ENCODE measurements around the gene CXorf58.
"Not testable (repeated sequence)": the region's sequence is repeated elsewhere in the genome, so short reads cannot be mapped to it uniquely, and the experiment has no call there.

CXorf58 gene

DNA sequence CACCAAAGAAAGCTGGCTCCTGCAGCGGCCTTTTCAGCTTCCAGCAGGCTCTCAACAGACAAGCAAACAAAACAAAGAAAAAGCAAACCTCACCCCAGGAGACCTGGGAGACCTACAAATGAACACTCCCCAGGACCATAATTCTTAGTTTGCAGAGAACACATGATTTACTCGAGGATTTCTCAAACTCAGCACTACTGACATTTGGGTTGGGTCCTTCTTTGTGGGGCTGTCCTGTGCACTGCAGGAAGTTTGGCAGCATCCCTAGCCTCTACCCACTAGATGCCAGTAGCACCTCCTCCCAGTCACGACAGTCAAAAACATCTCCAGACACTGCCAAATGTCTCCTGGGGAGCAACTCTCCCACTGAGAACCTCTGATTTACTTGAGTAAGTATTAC, 22.0 kb upstream of the CXorf58 start:
- Histone ChIP-seq H3K36me3 (ENCODE audit: control insufficient read depth, insufficient read depth, low read length) (no peaks in the 10 kb centered on the region), H3K9me3 (ENCODE audit: control insufficient read depth, insufficient read depth, low read length) (no peaks in the 10 kb centered on the region), H3K4me3 (ENCODE audit: low read depth, low read length) (no peak overlapping the region), H3K4me1 (ENCODE audit: control insufficient read depth, insufficient read depth, low read length) (peaks cover 20% of the 10 kb centered on the region), H3K9ac (ENCODE audit: low read depth, low read length) (no peak overlapping the region), H3K27me3 (ENCODE audit: control insufficient read depth, insufficient read depth, low read length) (no peaks in the 10 kb centered on the region)

GRCh38 chrX:23887451-23887850, 20.4 kb upstream of the CXorf58 start:
- peaks cover 20% of the 10 kb centered on the region for H3K4me1 ChIP-seq (ENCODE audit: control insufficient read depth, insufficient read depth, low read length)
- H3K36me3 ChIP-seq (ENCODE audit: control insufficient read depth, insufficient read depth, low read length), result no peaks in the 10 kb centered on the region
- no peak overlapping the region for H3K9ac ChIP-seq (ENCODE audit: low read depth, low read length)
- no peak overlapping the region for H3K4me3 ChIP-seq (ENCODE audit: low read depth, low read length)
- H3K9me3 ChIP-seq (ENCODE audit: control insufficient read depth, insufficient read depth, low read length), result no peaks in the 10 kb centered on the region
- H3K27me3 ChIP-seq (ENCODE audit: control insufficient read depth, insufficient read depth, low read length), result no peaks in the 10 kb centered on the region

DNA sequence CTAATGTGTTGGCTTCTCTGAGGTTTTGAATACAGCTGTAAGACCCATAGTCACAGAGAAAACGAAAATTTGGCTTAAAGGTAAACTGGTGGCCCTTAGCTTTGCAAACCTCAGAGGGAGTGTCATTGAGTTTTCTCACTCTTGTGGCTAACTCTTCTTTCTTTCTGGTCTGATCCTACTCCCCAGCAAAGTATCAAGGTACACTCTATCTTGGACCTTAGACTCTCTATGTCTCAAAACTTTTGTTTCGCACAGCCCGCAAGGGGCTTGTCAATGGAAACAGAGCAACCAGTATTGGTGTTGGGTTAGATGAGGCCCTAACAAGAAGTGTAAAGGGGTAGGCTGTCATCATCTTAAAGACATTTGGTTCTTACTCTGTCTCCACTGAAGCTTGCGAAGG, 19.9 kb upstream of the CXorf58 start:
- Histone ChIP-seq H3K36me3 (ENCODE audit: control insufficient read depth, insufficient read depth, low read length) (no peaks in the 10 kb centered on the region), H3K9ac (ENCODE audit: low read depth, low read length) (no peak overlapping the region), H3K4me1 (ENCODE audit: control insufficient read depth, insufficient read depth, low read length) (peaks cover 20% of the 10 kb centered on the region)

DNA sequence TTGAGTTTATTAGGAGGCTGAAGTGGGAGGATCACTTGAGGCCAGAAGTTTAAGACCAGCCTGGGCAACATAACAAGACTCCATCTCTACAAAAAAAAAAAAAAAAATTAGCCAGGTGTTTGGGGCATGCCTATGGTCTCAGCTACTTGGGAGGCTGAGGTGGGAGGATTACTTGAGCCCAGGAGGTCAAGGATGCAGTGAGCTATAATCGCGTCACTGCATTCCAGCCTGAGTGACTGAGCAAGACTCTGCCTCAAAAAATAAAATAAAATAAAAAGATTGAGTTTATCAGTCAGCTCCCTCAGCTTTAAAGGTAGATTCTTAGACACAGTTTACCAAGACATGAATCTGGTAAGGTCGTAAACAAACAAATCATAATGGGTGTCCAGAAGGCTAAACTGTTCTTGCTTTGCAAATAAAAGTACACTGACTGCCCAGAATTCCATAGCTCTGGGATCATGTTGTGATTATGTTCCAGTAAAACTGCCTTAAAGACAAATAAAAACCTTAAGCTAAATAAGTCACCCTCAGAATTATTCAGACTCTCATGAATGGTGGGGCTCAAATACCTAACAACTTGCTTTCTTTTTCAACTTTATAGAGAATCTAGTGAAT, 18.8 kb upstream of the CXorf58 start:
- Histone ChIP-seq H3K4me1 (ENCODE audit: control insufficient read depth, insufficient read depth, low read length) (peaks cover 13% of the 10 kb centered on the region), H3K4me3 (ENCODE audit: low read depth, low read length) (no peak overlapping the region), H3K36me3 (ENCODE audit: control insufficient read depth, insufficient read depth, low read length) (no peaks in the 10 kb centered on the region), H3K9ac (ENCODE audit: low read depth, low read length) (no peak overlapping the region), H3K9me3 (ENCODE audit: control insufficient read depth, insufficient read depth, low read length) (no peaks in the 10 kb centered on the region), H3K27me3 (ENCODE audit: control insufficient read depth, insufficient read depth, low read length) (no peaks in the 10 kb centered on the region)

More for the DNA sequence above, 19.9 kb upstream of the CXorf58 start:
- Histone ChIP-seq H3K4me3 (ENCODE audit: low read depth, low read length) (no peak overlapping the region), H3K9me3 (ENCODE audit: control insufficient read depth, insufficient read depth, low read length) (no peaks in the 10 kb centered on the region), H3K27me3 (ENCODE audit: control insufficient read depth, insufficient read depth, low read length) (no peaks in the 10 kb centered on the region)

DNA sequence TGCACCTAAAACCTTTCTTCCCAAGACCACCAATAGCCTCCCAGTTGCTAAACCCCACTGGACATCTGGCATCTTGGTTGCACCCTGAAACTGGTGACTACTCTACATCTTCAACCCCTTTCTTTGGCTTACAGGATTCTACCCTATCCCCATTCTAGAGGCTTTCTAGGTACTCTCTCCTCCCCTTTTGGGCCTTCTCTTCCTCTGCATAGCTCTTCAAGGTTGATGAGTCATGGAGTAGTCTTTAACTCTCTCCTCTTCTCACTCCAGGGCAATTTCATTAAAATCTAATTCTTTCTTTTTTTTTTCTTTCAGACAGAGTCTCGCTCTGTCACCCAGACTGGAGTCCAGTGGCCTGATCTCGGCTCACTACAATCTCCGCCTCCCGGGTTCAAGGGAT, 16.9 kb upstream of the CXorf58 start:
- H3K4me1 ChIP-seq (ENCODE audit: control insufficient read depth, insufficient read depth, low read length), result peaks cover 4% of the 10 kb centered on the region
- H3K27me3 ChIP-seq (ENCODE audit: control insufficient read depth, insufficient read depth, low read length), result no peaks in the 10 kb centered on the region
- H3K9me3 ChIP-seq (ENCODE audit: control insufficient read depth, insufficient read depth, low read length), result no peaks in the 10 kb centered on the region
- no peak overlapping the region for H3K9ac ChIP-seq (ENCODE audit: low read depth, low read length)
- no peak overlapping the region for H3K4me3 ChIP-seq (ENCODE audit: low read depth, low read length)
- H3K36me3 ChIP-seq (ENCODE audit: control insufficient read depth, insufficient read depth, low read length), result no peaks in the 10 kb centered on the region

GRCh38 chrX:23894993-23895392, 12.8 kb upstream of the CXorf58 start:
- not testable (repeated sequence) for H3K4me1 ChIP-seq (ENCODE audit: control insufficient read depth, insufficient read depth, low read length); H3K9ac ChIP-seq (ENCODE audit: low read depth, low read length)

GRCh38 chrX:23896539-23896938, 11.3 kb upstream of the CXorf58 start:
- not testable (repeated sequence) for H3K9me3 ChIP-seq (ENCODE audit: control insufficient read depth, insufficient read depth, low read length); H3K4me1 ChIP-seq (ENCODE audit: control insufficient read depth, insufficient read depth, low read length); H3K4me3 ChIP-seq (ENCODE audit: low read depth, low read length); H3K27me3 ChIP-seq (ENCODE audit: control insufficient read depth, insufficient read depth, low read length); H3K36me3 ChIP-seq (ENCODE audit: control insufficient read depth, insufficient read depth, low read length); H3K9ac ChIP-seq (ENCODE audit: low read depth, low read length)

More at GRCh38 chrX:23894993-23895392, 12.8 kb upstream of the CXorf58 start:
- H3K27me3 ChIP-seq (ENCODE audit: control insufficient read depth, insufficient read depth, low read length); H3K36me3 ChIP-seq (ENCODE audit: control insufficient read depth, insufficient read depth, low read length); H3K4me3 ChIP-seq (ENCODE audit: low read depth, low read length); H3K9me3 ChIP-seq (ENCODE audit: control insufficient read depth, insufficient read depth, low read length): not testable (repeated sequence)

- H3K4me3 ChIP-seq (ENCODE audit: low read depth, low read length), result no peak overlapping the region
- no peaks in the 10 kb centered on the region for H3K36me3 ChIP-seq (ENCODE audit: control insufficient read depth, insufficient read depth, low read length)
- no peak overlapping the region for H3K9ac ChIP-seq (ENCODE audit: low read depth, low read length)
- no peaks in the 10 kb centered on the region for H3K27me3 ChIP-seq (ENCODE audit: control insufficient read depth, insufficient read depth, low read length)
- H3K4me1 ChIP-seq (ENCODE audit: control insufficient read depth, insufficient read depth, low read length), result peaks cover 2% of the 10 kb centered on the region
- H3K9me3 ChIP-seq (ENCODE audit: control insufficient read depth, insufficient read depth, low read length), result no peaks in the 10 kb centered on the region
Measured at GRCh38 chrX:23896981-23897380, 10.8 kb upstream of the CXorf58 start.

DNA sequence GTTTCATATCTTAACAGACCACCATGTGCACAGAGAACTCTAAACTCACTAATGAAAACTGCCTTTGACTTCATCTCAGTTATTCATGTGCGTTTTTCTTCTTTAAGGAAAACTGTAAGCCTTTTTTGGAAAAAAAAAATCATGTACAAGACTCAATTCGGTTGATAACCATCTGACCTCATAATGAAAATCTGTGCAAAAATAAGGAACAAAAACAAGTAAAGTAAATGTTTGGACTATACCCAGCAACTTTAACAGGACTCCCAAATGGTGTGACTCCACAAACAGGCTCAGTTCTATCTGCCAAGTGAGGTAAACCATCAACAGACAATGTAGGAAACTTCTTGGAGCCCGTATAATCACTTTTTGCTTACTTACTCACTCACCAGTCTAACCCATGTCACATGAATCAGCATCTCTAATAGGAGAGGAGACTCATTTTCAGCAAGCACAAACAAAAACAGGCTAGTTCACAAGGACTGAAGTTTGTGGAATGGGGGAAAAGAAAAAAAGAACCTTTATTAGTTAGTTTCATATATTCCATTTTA, 9.3 kb upstream of the CXorf58 start:
- Histone ChIP-seq H3K9me3 (ENCODE audit: control insufficient read depth, insufficient read depth, low read length) (no peaks in the 10 kb centered on the region), H3K4me3 (ENCODE audit: low read depth, low read length) (no peak overlapping the region), H3K4me1 (ENCODE audit: control insufficient read depth, insufficient read depth, low read length) (peaks cover 5% of the 10 kb centered on the region), H3K9ac (ENCODE audit: low read depth, low read length) (no peak overlapping the region), H3K27me3 (ENCODE audit: control insufficient read depth, insufficient read depth, low read length) (no peaks in the 10 kb centered on the region), H3K36me3 (ENCODE audit: control insufficient read depth, insufficient read depth, low read length) (no peaks in the 10 kb centered on the region)

- H3K9ac ChIP-seq (ENCODE audit: low read depth, low read length), result no peak overlapping the region
- no peak overlapping the region for H3K4me3 ChIP-seq (ENCODE audit: low read depth, low read length)
- H3K4me1 ChIP-seq (ENCODE audit: control insufficient read depth, insufficient read depth, low read length), result peaks cover 5% of the 10 kb centered on the region
Measured at GRCh38 chrX:23900220-23900797, 7.5 kb upstream of the CXorf58 start.

GRCh38 chrX:23901060-23901459, 6.7 kb upstream of the CXorf58 start:
- Histone ChIP-seq H3K4me1 (ENCODE audit: control insufficient read depth, insufficient read depth, low read length) (peaks cover 5% of the 10 kb centered on the region), H3K9ac (ENCODE audit: low read depth, low read length) (no peak overlapping the region), H3K9me3 (ENCODE audit: control insufficient read depth, insufficient read depth, low read length) (no peaks in the 10 kb centered on the region), H3K27me3 (ENCODE audit: control insufficient read depth, insufficient read depth, low read length) (no peaks in the 10 kb centered on the region), H3K4me3 (ENCODE audit: low read depth, low read length) (no peak overlapping the region), H3K36me3 (ENCODE audit: control insufficient read depth, insufficient read depth, low read length) (no peaks in the 10 kb centered on the region)

More at GRCh38 chrX:23900220-23900797, 7.5 kb upstream of the CXorf58 start:
- no peaks in the 10 kb centered on the region for H3K9me3 ChIP-seq (ENCODE audit: control insufficient read depth, insufficient read depth, low read length)
- no peaks in the 10 kb centered on the region for H3K27me3 ChIP-seq (ENCODE audit: control insufficient read depth, insufficient read depth, low read length)
- no peaks in the 10 kb centered on the region for H3K36me3 ChIP-seq (ENCODE audit: control insufficient read depth, insufficient read depth, low read length)

DNA sequence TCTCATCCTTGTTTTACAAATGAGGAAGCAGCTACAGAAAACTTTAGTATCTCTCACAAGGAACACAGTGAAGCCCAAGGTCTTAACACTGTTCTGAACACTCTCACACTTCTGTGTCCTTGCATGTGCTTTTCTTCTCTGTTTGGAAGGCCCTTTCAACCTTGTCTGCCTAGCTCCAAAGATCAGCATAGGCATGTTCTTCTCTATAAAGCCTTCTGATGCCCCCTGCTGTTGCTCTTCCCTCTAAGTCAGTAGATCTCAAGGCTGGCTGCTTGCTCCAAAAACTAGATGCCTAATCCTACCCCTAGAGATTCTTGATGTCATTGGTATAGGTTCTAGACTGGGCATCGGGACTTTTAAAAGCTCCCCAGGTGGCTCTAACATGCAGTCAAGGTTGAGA, 6.0 kb upstream of the CXorf58 start:
- no peak overlapping the region for H3K4me3 ChIP-seq (ENCODE audit: low read depth, low read length)
- peaks cover 5% of the 10 kb centered on the region for H3K4me1 ChIP-seq (ENCODE audit: control insufficient read depth, insufficient read depth, low read length)
- H3K9ac ChIP-seq (ENCODE audit: low read depth, low read length), result no peak overlapping the region
- H3K9me3 ChIP-seq (ENCODE audit: control insufficient read depth, insufficient read depth, low read length), result no peaks in the 10 kb centered on the region
- H3K27me3 ChIP-seq (ENCODE audit: control insufficient read depth, insufficient read depth, low read length), result no peaks in the 10 kb centered on the region
- no peaks in the 10 kb centered on the region for H3K36me3 ChIP-seq (ENCODE audit: control insufficient read depth, insufficient read depth, low read length)

Measured in iPS-15b (cell line).